ENCODE results near the gene UGT3A1.

- TF ChIP-seq POLR2A (IDR thresholded peaks at IDR 0.05) (no peak), CTCF (IDR thresholded peaks at IDR 0.05) (no peak), POLR2AphosphoS5 (IDR thresholded peaks at IDR 0.05) (no peak)
Measured at GRCh38 chr5:35990941-35991611, at the start of gene UGT3A1.

Measured in prostate gland (tissue), 2 donors.